ENCODE results near the gene BRSK1.
"Not testable (repeated sequence)": the region's sequence is repeated elsewhere in the genome, so short reads cannot be mapped to it uniquely, and the experiment has no call there.

Gene BRSK1

GRCh38 chr19:55304279-55304978, 20.6 kb downstream of the BRSK1 start:
- DNase-seq: peak in 1 of 14 donors; percentile 31

- DNase-seq: no peak
Measured at GRCh38 chr19:55304980-55305379, 21.2 kb downstream of the BRSK1 start.

- DNase-seq: peak in 1 of 14 donors; percentile 8
Measured at GRCh38 chr19:55305491-55305890, 21.7 kb downstream of the BRSK1 start.

GRCh38 chr19:55305983-55306562, 22.3 kb downstream of the BRSK1 start:
- no peak for DNase-seq

- DNase-seq: no peak
Measured at GRCh38 chr19:55306712-55307111, 22.9 kb downstream of the BRSK1 start.

- DNase-seq: no peak
Measured at GRCh38 chr19:55308281-55308680, 24.5 kb downstream of the BRSK1 start.

- no peak for DNase-seq
Measured at GRCh38 chr19:55309448-55309847, 25.7 kb downstream of the BRSK1 start.

- DNase-seq: no peak
Measured at GRCh38 chr19:55310498-55310897, 26.7 kb downstream of the BRSK1 start.

- no peak for DNase-seq
Measured at GRCh38 chr19:55311397-55311796, 27.6 kb downstream of the BRSK1 start.

- DNase-seq: no peak
Measured at GRCh38 chr19:55311797-55312196, 28.0 kb downstream of the BRSK1 start.

- no peak for DNase-seq
Measured at GRCh38 chr19:55312621-55313512, 29.1 kb downstream of the BRSK1 start.

- no peak for DNase-seq
Measured at GRCh38 chr19:55314396-55314795, 30.6 kb downstream of the BRSK1 start.

- DNase-seq: no peak
Measured at GRCh38 chr19:55315956-55316525, 32.2 kb downstream of the BRSK1 start.

GRCh38 chr19:55316646-55317045, 32.8 kb downstream of the BRSK1 start:
- DNase-seq: no peak

- DNase-seq: peak in 5 of 14 donors; percentile 6 to 57 (median 12)
Measured at GRCh38 chr19:55319785-55320184, 36.0 kb downstream of the BRSK1 start.

- DNase-seq: no peak
Measured at GRCh38 chr19:55320844-55321419, 37.1 kb downstream of the BRSK1 start.

- DNase-seq: no peak
Measured at GRCh38 chr19:55321466-55322137, 37.8 kb downstream of the BRSK1 start.

GRCh38 chr19:55322204-55322885, 38.5 kb downstream of the BRSK1 start:
- DNase-seq: no peak

GRCh38 chr19:55324662-55325061, 40.9 kb downstream of the BRSK1 start:
- DNase-seq: no peak

GRCh38 chr19:55325172-55325571, 41.4 kb downstream of the BRSK1 start, which contains the start of gene TMEM150B:
TMEM150B (minus strand) TSS chr19:55325341; CDS start chr19:55321036, 4,305 bp downstream.
- no peak for DNase-seq

- DNase-seq: not testable (repeated sequence)
Measured at GRCh38 chr19:55328774-55329318, 45.0 kb downstream of the BRSK1 start.

All from C1 segment of cervical spinal cord (tissue), 14 donors.